Astrocyte (in vitro differentiated cells and primary cell): Measurements from ENCODE around the gene DHRS2.

Experiments
- CTCF ChIP-seq: IDR thresholded peaks from 2 replicates; pipeline ENCODE4 v1.5.1; 2011; ENCODE audit warnings: low read depth, mild to moderate bottlenecking, inconsistent platforms, low read length, moderate library complexity; ENCODE audit not compliant: insufficient read depth
- EZH2 ChIP-seq: IDR thresholded peaks from 2 replicates; pipeline ENCODE4 v1.6.1; 2012; ENCODE audit warnings: mild to moderate bottlenecking, low read length, inconsistent platforms; ENCODE audit not compliant: insufficient read depth

GRCh38 chr14:23630687-23631086 is 5.5 kb upstream of the DHRS2 start:
- TF ChIP-seq CTCF (no peak), EZH2 (no peak)
